Hypothalamus (tissue), 51 donors: ENCODE data around the gene MOK.
"Not testable (repeated sequence)": the region's sequence is repeated elsewhere in the genome, so short reads cannot be mapped to it uniquely, and the experiment has no call there.

ENCODE experiments used
- DNase-seq, 51 donors: peaks; one replicate each; lab custom pipeline; 2025; lab: John Stamatoyannopoulos, UW

Gene MOK, protein sequence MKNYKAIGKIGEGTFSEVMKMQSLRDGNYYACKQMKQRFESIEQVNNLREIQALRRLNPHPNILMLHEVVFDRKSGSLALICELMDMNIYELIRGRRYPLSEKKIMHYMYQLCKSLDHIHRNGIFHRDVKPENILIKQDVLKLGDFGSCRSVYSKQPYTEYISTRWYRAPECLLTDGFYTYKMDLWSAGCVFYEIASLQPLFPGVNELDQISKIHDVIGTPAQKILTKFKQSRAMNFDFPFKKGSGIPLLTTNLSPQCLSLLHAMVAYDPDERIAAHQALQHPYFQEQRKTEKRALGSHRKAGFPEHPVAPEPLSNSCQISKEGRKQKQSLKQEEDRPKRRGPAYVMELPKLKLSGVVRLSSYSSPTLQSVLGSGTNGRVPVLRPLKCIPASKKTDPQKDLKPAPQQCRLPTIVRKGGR

DNA sequence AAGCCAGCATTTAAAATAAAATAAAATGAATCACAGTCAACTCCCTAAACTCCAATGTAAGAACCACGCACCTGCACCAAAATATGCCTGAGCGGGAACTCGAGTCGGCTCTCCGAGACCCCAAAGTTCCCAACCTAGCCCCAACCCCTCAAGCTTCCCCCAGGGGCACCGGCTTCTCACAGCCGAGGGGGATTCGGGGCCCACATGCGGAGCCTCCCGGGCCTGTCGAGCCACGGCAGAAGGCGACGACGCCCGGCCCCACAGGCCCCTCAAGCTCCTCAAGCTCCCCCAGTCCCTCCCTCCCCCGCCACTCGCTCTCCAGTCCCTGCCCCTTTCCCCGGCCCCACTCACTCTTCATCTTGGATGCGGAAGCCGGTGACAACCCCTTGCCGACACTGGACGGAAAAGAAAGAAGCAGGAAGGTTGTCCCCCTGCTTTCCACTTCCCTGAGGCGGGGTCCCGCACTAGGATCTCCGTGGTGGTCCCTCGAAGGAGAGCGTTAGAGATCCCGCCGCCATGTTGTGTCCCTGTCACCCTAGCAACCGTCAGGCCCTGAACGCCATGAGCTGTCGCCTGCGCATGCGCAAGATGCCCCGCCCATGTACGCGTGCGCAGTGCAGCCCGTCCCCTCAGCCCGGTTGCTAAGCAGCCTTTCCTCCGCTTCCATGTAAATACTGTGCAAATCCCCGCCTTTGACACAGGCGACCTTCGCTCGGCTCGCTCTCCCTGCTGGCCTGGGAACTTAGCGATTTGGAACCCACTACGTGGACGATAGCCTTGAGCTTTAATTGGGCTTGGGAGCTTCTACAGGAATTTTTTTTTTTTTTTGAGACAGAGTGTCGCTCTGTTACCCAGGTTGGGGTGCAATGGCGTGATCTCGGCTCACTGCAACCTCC, at the start of gene MOK:
TSS of gene MOK (minus strand) at position 554 of the 896 bp plus-strand sequence. CDS start at position 358, 196 bp downstream.
- DNase-seq = peak; percentile 68 to 97 (median 92)

DNA sequence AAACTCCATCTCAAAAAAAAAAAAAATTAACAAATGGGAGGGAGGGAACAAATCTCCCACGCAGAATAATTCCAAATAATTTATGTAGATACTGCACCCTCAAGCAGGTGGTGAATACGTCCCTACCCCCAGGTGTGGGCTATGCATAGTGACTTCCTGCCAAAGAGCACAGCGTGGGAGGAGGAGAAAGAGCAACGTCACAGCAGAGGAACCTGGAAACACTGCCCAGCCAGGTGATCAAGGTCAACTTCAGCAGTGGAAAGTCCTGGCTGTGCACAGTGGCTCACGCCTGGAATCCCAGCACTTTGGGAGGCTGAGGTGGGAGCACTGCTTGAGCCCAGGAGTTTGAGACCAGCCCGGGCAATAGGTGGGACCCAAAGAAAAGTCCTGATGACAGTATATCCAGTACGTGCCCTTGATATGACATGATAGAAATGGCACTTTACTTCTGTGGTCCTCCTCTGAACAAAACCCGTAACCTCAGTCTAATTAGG, 48.2 kb upstream of the MOK start:
- DNase-seq = no peak

DNA sequence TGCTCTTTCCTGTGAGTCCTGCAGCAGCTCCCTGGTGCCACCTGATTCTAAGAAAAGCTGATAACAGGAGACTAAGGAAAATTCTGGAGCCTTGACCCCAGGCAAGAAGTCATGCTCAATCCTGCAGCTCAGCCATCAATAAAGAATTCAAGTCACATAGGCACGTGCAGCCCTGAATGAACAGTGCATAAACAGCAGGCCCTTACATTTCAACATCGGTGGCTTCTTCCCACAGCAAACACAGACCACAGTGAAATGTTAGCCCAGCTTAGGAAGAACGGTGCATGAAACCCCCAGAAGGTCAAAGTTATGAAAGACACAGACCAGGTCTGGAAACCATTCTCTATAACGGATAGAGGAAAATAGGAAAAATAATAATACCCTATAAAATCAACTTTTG, 47.2 kb upstream of the MOK start:
- DNase-seq = peak in 5 of 51 donors; percentile 10 to 25 (median 19)

DNA sequence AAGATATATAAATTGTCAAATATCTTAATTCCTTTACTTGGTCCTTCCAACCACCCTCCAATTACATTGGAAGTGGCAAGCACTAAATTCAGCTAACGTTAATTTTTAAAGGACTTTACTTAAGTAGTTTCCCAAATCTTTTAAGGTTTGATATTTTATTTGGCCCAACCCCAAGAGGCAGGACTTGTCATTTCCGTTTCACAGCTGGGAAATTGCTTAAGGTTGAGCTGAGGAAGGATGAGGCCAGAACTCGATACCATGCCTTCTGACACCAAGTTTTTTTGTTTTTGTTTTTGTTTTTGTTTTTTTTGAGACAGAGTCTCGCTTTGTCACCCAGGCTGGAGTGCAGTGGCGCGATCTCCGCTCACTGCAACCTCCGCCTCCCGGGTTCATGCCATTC, 46.6 kb upstream of the MOK start:
- DNase-seq = not testable (repeated sequence)

DNA sequence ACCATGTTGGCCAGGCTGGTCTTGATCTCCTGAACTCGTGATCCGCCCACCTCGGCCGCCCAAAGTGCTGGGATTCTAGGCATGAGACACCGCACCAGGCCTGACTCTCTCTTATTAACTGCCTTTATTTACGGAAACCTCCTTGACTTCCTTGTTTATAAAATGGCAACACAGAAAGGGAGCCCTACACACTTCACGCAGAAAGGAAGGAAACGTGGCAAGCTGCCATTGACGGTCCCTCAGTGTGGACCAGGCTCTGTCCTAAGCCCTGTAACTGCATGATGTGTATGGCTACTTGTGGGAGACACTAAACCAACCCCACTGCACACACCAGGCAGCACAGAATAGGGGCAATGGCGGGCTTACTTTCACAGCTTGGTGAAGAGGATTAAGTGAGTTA, 46.1 kb upstream of the MOK start:
- DNase-seq = no peak

DNA sequence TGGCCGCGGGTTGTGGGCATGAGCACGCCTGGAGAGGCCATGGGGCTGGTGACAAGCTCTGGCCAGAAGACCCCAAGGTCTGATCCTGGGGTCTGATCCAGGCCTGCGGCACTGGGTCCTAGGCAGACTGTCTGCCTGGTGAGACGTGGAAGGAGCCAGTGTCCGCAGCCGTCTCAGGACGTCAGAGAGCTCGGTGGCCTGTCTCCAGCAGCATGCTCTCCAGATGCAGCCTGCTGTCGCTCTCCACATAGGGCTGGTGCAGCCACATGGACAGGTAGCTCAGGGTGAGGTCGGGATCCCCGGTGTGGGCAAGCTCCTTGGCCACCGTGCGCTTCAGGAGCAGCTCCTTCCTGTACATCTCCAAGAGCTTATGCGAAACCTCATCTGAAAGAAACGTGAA, 43.4 kb upstream of the MOK start:
- no peak for DNase-seq

DNA sequence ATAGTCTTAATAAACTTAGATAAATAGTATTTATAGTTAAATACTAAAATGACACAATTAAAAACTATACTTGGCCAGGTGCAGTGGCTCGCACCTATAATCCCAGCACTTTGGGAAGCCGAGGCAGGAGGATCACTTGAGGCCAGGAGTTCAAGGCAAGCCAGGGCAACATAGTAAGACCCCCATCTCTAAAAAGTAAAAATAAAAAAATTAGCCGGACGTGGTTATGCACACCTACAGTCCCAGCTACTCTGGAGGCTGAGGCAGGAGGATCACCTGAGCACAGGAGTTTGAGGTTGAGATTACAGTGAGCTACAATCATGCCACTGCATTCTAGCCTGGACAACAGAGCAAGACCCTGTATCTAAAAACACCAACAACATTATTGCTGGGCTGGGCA, 41.7 kb upstream of the MOK start:
- no peak for DNase-seq

DNA sequence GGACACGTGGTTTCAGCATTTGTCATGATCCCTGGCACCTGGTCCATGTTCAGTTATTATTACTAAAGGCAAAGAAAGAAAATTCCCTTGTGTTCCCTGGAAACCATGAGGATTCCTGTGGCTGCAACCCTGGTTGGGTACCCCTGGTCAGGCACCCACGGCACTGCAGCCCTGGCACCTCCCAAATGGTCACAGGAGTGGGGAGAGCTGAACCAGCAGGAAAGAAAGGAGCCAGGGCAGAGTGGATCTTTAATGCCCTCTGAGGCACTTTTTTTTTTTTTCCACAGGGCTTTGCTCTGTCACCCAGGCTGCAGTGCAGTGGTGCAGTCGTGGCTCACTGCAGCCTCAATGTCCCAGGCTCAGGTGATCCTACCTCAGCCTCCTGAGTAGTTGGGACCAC, 40.3 kb upstream of the MOK start:
- no peak for DNase-seq

DNA sequence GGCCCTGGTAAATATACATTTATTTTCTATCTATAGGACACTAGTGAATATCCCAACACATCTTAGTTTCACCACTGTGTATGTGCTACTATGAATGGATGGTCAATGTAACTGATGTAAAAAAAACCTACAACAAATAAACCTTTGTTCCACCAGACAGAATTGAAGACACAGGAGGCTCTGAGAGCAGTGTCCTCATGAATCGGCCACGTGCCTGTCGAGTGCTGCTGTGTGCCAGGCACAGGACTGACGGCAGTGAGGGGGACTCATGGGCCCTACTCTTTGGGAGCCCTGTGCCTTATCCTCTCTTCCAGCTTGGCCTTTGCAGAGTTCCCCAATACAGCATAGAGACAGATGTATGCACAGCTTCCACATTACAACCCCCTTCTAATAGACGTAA, 39.5 kb upstream of the MOK start:
- peak in 44 of 51 donors; percentile 7 to 88 (median 64) for DNase-seq

DNA sequence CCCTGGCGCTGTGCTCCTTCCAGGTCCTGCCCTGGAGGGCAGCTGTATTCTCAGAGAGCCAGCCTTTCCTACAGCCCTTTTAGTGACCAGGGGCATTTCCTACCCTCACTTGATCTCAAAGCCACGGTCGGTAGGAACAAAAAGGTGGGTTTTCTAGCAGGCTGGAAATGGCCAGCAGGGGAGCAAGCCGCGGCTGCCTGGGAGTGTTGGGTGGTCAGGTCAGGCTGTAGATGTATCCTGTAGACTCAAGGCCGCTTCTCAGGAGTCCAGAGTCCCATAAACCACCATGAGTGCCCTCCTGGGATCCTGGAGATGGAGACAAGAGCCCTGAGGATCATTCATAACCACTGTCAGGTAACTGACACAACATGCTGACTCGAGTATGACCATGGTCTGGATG, 39.1 kb upstream of the MOK start:
- DNase-seq = no peak

DNA sequence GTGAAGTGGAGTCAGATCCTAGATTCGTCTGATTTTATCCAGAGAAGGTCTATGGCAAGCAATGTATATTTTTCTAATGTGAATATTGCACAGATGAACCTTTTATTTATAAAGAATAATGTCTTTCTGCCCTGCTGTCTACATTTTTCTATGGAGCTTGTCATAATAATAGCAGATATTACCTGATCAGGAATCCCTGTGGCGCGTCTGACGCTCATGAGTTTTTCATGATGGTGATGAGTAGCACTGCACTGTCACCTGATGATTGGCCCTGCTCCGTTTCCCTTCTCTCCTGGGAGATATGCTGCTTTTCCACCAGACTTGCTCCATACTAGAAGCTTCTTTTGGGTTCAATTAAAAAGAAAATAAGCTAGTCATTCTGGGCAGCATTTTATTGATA, 37.3 kb upstream of the MOK start:
- no peak for DNase-seq

DNA sequence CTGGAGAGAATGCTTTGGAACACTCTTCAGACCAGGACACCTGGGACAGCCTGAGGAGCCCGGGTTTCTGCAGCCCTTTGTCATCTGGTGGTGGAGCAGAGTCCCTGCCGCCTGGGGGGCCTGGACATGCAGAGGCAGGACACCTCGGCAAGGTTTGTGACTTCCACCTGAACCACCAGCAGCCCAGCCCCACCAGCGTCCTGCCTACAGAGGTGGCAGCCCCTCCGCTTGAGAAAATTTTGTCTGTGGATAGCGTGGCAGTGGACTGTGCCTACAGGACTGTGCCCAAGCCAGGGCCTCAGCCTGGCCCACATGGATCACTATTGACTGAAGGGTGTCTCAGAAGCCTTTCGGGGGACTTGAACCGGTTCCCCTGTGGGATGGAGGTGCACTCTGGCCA, 36.6 kb upstream of the MOK start:
- no peak for DNase-seq

DNA sequence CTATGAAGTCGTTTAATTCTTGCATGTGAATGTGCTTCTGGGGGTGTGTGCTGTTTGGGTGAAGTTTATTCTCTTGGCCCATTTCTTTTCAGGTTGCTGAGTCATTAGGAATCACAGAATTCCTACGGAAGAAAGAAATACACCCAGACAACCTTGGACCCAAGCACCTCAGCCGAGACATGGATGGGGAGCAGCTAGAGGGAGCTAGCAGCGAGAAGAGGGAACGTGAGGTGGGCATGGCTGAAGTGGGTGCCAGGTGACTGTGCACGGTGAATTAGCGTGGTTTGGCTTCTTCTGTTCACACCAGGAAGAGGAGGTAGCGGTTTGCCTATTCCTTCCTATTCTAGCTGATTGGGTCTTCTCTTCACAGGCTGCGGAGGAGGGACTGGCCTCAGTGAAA, 33.8 kb upstream of the MOK start:
- DNase-seq = no peak

DNA sequence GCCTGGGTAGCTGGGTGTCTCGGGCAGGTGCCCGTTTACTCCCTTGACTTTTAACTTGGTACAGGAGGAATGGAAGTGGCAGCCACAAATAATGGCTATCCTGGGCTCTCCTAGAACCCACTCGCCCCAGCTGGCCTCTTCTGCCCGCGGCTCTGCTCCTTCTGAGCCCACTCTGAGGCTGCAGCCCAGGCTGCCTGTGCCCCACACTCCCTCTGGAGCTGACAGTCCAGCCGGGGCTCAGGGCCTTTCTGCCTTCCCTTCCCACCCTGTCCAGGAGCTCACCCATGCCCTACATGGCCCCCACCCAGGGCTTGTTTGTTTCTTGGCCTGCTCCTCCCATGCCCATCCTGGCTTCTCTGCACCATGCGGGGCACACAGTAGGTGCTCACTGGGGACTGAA, 30.2 kb upstream of the MOK start:
- DNase-seq = no peak

DNA sequence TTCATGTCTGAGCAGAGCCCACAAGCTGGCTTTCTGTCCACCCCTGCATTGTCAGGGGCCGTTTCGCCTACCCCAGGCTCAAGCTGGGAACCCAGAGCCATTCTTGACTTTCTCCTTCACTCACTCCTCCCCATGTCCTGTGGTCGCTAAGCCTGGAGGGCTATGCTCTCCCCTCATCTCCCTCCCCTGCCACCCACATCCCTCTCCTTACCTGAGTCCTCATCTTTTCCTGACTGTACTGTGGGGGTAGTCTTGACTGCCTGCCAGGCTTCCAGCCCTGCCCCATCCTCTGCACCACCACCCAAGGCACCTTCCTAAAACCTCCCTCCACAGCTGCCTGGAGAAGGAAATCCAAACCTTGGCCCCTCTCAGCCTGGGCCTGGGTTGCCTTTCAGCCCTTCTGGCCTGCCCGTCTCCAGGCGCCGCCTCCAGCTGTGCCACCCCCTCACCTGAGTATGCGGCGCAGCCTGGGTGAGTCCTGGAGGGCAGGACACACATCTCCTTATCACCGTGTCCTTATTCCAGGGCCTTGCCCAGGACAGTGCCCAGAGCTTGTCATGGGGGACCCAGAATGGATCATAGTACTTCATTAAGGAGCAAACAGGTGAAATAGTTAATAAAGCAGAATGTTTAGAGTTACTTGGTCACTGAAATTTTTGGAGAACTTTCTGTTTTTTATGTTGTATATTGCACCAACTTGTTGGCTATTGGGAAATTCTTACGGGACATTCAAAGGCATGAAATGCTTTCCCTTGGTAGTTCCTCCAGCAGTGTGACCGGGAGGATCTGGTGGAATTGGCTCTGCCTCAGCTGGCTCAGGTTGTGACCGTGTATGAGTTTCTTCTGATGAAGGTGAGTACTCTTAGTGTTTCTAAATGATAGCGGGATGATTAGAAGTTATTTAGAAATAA, 29.1 kb upstream of the MOK start:
- no peak for DNase-seq

DNA sequence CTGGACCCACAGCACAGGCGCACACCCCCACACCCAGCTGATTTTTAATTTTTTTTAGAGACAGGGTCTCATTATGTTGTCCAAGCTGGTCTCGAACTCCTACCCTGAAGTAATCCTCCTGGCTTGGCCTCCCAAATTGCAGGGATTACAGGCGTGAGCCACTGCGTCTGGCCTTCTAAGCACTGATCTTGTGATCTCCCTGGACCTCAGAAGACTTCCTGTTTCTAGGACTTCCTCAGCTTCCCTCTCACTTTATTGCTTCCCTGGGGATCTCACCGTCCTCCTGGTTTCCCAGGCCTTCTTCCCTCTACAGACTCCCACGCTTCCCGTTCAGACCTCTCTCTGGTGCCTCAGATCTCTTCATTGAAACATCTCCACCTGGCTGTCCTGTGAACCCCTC, 28.4 kb upstream of the MOK start:
- no peak for DNase-seq

DNA sequence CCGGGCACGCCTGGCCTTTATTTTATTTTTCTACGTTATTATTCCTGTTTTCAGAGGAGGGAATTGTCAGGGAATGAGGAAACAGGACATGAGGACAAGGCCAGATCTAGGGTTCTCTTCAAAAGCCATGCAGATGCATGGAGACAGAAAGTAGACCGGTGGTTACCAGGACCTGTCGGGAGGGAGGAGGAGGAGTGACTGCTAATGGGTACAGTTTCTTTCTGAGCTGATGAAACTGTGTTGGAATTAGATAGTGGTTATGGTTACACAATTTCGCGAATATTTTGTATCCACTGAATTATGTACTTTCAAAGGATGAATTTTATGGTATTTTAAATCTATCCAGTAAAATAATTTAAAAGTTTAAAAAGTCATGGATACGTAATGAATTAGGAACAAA, 25.8 kb upstream of the MOK start:
- DNase-seq = no peak

DNA sequence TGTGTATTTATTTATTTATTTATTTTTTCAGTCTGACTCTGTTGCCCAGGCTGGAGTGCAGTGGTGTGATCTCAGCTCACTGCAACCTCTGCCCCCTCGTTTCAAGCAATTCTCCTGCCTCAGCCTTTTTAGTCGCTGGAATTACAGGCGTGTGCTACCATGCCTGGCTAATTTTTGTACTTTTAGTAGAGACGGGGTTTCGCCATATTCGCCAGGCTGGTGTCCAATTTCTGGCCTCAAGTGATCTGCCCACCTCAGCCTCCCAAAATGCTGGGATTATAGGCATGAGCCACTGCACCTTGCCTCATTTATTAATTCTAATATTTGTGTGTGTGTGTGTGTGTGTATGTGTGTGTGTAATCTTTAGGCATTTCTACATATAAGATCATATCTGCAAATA, 24.4 kb upstream of the MOK start:
- DNase-seq = not testable (repeated sequence)

DNA sequence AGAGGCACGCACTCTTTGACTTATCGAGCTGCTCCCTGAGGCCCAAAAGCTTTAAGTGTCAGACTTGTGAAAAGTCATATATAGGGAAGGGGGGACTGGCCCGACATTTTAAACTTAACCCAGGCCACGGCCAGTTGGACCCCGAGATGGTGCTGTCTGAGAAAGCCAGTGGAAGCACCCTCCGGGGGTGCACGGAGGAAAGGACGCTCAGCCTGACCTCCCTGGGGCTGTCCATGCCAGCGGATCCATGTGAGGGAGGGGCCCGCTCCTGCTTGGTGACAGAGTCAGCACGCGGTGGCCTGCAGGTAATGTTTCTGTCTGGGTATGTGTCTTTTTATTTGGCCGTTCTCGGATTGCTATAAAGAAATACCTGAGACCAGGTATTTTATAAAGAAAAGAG, 21.6 kb upstream of the MOK start:
- no peak for DNase-seq

DNA sequence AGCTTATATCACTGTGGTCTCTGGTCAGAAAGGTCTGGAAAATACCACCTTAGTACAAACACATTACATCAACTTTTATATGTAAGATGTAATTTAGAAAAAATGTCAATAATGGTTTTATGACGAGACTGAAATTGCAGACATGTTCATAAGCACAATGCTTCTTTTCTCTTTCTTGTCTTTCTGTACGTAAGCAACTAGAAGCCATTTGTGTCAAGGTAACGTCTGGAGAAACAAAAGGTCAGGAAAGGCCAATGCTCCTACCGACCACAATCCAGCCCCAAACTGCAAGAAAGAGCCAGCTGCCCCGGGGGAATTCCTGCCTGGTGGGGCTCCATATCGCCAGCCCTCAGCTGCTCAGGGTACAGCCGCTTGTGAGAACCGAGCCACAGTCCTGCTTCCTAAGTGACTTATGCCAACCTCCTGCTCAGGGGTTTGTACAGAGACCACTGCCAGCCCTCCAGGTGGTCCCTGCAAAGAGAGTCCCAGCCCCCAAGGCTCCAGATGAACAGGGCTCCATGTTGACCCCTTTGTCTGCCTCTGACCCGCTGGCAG, 20.9 kb upstream of the MOK start:
- no peak for DNase-seq
